GM12864 (cell line): ENCODE results near the gene FOXJ3.

Experiments used
- DNase-seq: peaks from one replicate; pipeline ENCODE4 v3.0.0-alpha.2; 2011; ENCODE audit warnings: low read depth
- H3K4me3 ChIP-seq: 2 replicates; pipeline ENCODE4 v1.5.1; 2011; ENCODE audit warnings: mild to moderate bottlenecking, low read depth, low read length, control low read depth
- CTCF ChIP-seq: IDR thresholded peaks from 2 replicates; pipeline ENCODE4 v1.5.1; 2011; ENCODE audit warnings: low read depth, mild to moderate bottlenecking, moderate library complexity, low read length, control low read depth, inconsistent platforms; ENCODE audit errors: missing control alignments

Gene FOXJ3

DNA sequence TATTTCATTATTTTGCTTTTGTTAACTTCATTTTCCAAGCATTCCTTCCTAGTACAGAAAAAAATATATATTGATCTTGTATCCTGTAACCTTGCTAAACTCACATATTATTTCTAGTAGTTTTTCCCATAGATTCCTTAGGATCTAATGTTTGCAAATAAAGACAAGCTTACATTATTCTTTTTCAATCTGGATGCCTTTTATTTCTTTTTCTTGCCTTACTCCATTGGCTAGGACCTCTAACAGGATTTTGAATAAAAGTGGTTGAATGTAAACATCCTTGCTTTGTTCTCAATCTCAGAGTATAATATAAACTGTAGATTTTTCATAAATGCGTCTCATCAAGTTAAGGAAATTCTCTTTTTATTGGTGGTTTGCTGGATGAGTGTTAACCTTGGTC is 96.0 kb downstream of the FOXJ3 start:
- no peak for TF ChIP-seq CTCF
- no peak for DNase-seq
- H3K4me3 ChIP-seq, result no peak overlapping the region

DNA sequence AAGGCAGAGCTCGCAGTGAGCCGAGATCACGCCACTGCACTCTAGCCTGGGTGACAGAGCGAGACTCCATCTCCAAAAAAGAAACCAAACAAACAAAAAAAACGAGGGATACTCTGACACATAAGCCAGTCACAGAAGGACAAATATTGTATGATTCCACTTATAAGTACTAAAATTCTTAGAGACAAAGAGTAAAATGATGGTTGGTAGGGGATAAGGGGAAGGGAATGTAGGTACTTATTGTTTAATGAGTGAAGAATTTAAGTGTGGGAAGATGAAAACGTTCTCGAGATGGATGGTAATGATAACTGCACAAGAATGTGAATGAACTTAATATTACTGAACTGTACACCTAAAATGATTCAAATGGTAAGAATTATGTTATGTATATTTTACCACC is 103.8 kb downstream of the FOXJ3 start:
- TF ChIP-seq CTCF, result no peak
- H3K4me3 ChIP-seq, result no peak overlapping the region
- no peak for DNase-seq

DNA sequence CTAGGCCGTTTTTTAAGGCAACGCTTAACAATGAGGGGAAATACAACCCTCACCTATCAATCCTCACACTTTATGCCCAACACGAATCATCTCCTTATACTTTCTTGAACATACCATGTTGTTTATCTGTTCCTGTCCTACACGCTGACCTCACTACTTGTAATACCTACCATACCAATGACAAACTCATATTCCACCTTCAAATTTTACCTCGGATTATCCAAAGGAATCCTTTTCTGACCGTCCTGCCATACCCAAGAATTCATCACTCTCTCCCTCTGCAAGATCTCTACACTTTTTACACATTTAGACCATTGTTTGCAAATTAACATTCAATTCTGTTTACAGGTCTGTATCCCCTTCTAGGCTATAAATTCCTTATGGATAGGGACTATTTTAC is 106.1 kb downstream of the FOXJ3 start:
- TF ChIP-seq CTCF, result no peak
- no peak for DNase-seq
- H3K4me3 ChIP-seq, result no peak overlapping the region

DNA sequence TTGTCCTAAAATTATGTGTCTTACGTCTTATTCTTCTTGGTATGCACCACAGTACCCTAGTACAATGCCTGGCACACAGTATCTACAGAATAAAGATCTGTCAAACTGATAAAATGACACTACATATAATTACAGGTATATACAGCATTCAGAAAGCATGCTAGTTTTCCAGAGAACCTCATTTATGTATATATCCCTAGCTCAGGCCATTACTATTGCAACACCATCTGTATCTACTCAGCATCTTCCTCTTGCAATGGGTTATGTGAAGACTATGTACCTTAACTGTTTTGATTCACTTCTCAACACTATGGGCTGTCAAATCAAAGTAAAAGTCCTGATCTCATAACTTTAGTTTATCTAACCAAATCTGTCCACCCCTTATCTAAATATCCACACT is 112.0 kb downstream of the FOXJ3 start:
- no peak for TF ChIP-seq CTCF
- H3K4me3 ChIP-seq, result no peak overlapping the region
- no peak for DNase-seq

DNA sequence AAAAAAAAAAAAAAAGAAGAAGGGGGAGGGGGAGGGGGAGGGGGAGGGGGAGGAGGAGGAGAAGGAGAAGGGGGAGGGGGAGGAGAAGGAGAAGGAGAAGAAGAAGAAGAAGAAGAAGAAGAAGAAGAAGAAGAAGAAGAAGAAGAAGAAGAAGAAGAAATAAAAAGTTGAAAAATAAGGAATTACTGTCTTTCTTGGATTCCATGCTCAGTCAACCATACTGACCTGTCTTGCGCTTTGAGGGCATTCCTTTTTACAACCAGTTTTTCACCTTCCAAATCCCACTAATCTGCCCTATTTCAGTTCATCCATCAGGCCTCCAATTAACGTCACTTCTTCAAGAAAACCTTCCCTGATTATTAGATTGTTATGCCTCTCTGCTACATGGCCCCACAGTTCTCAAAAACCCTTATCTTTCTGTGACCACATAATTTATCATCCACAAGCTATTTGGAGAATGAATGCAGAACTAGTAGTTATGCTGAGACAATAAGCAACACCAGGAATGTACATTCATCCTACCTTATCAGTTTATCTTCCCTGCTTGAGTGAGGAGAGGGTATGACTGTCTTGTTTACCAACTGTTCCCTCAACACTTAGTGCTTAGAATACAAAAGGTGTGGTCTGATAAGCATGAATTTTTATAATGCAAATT is 113.0 kb downstream of the FOXJ3 start:
- no peak for TF ChIP-seq CTCF
- no peak overlapping the region for H3K4me3 ChIP-seq
- DNase-seq, result no peak

GRCh38 chr1:42221456-42221855 is 113.6 kb downstream of the FOXJ3 start:
- H3K4me3 ChIP-seq, result no peak overlapping the region
- no peak for TF ChIP-seq CTCF
- no peak for DNase-seq

DNA sequence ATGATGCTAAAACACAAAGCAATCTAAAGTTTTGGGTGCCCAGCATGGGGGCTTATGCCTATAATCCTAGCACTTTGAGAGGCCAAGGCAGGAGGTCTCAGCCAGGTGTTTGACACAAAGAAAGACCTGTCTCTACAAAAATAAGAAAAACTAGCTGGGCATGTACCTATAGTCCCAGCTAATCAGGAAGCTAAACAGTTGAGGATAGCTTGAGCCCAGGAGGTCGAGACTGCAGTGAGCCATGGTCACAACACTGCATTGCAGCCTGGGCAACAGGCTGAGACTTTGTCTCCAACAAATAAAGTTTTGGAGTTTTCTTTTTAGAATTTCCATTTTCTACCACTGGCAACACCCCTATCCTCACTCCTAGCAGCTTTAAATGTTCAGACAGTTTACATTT is 115.4 kb downstream of the FOXJ3 start:
- no peak for DNase-seq
- no peak for TF ChIP-seq CTCF
- no peak overlapping the region for H3K4me3 ChIP-seq
